ENCODE data around the gene SAMD1.

The SAMD1 gene

GRCh38 chr19:14091081-14091812 lies 696 bp upstream of the SAMD1 start:
- Histone ChIP-seq H3K4me3 (ENCODE audit: low read length) (peak overlapping the region; percentile 86), H3K9me3 (ENCODE audit: insufficient read depth, low read length) (peaks cover 7% of the 10 kb centered on the region; the same call in 1 of the 2 replicates), H3K27ac (ENCODE audit: low read length) (peak overlapping the region; percentile 76), H3K27me3 (ENCODE audit: low read depth, low read length) (no peaks in the 10 kb centered on the region), H2AFZ (ENCODE audit: low read depth, low read length) (no peak overlapping the region), H3K4me1 (ENCODE audit: low read length) (peaks cover 12% of the 10 kb centered on the region), H3K36me3 (replicated peaks; ENCODE audit: low read depth, low read length) (peaks cover 23% of the 10 kb centered on the region), H3K4me2 (ENCODE audit: low read length) (peak overlapping the region; percentile 92), H3K79me2 (ENCODE audit: low read length) (no peaks in the 10 kb centered on the region), H4K20me1 (ENCODE audit: insufficient read depth, low read length) (no peaks in the 10 kb centered on the region), H3K9ac (ENCODE audit: low read length) (peak overlapping the region; percentile 89)
- TF ChIP-seq, protein P1, sequence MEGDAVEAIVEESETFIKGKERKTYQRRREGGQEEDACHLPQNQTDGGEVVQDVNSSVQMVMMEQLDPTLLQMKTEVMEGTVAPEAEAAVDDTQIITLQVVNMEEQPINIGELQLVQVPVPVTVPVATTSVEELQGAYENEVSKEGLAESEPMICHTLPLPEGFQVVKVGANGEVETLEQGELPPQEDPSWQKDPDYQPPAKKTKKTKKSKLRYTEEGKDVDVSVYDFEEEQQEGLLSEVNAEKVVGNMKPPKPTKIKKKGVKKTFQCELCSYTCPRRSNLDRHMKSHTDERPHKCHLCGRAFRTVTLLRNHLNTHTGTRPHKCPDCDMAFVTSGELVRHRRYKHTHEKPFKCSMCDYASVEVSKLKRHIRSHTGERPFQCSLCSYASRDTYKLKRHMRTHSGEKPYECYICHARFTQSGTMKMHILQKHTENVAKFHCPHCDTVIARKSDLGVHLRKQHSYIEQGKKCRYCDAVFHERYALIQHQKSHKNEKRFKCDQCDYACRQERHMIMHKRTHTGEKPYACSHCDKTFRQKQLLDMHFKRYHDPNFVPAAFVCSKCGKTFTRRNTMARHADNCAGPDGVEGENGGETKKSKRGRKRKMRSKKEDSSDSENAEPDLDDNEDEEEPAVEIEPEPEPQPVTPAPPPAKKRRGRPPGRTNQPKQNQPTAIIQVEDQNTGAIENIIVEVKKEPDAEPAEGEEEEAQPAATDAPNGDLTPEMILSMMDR (IDR thresholded peaks at IDR 0.05; ENCODE audit: low read depth, low read length), result peak; percentile 69
- TF ChIP-seq EZH2phosphoT487 (IDR thresholded peaks at IDR 0.05; ENCODE audit: low read depth), result no peak

GRCh38 chr19:14089662-14090508 lies 666 bp downstream of the SAMD1 start:
- peak overlapping the region; percentile 86 for H3K4me2 ChIP-seq (ENCODE audit: low read length)
- peak overlapping the region; percentile 88 for H3K4me3 ChIP-seq (ENCODE audit: low read length)
- H3K27ac ChIP-seq (ENCODE audit: low read length), result peak overlapping the region; percentile 54; the same call in 1 of the 2 replicates
- peaks cover 7% of the 10 kb centered on the region; the same call in 1 of the 2 replicates for H3K9me3 ChIP-seq (ENCODE audit: insufficient read depth, low read length)
- peak overlapping the region; percentile 36; the same call in 1 of the 2 replicates for H2AFZ ChIP-seq (ENCODE audit: low read depth, low read length)
- no peaks in the 10 kb centered on the region for H3K79me2 ChIP-seq (ENCODE audit: low read length)
- TF ChIP-seq, protein P1 (IDR thresholded peaks at IDR 0.05; ENCODE audit: low read depth, low read length), result no peak
- TF ChIP-seq EZH2phosphoT487 (IDR thresholded peaks at IDR 0.05; ENCODE audit: low read depth), result no peak
- no peaks in the 10 kb centered on the region for H4K20me1 ChIP-seq (ENCODE audit: insufficient read depth, low read length)
- peaks cover 23% of the 10 kb centered on the region for H3K36me3 ChIP-seq (replicated peaks; ENCODE audit: low read depth, low read length)
- H3K27me3 ChIP-seq (ENCODE audit: low read depth, low read length), result no peaks in the 10 kb centered on the region
- peak overlapping the region; percentile 76 for H3K9ac ChIP-seq (ENCODE audit: low read length)
- peaks cover 12% of the 10 kb centered on the region for H3K4me1 ChIP-seq (ENCODE audit: low read length)

DNA sequence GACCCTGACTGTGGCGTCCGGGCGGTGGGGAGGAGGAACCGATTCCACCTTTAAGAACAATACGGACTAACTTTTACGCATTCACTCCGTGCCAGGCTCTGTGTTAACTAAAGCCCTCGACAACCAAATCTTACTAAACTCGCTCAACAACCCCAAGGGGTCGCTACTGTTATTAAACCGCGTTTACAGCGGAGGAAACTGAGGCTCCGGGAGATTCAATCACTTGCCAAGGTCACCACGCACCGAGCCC lies 1.2 kb downstream of the SAMD1 start:
- Histone ChIP-seq H3K36me3 (replicated peaks; ENCODE audit: low read depth, low read length) (peaks cover 23% of the 10 kb centered on the region), H3K27ac (ENCODE audit: low read length) (no peak overlapping the region), H2AFZ (ENCODE audit: low read depth, low read length) (peak overlapping the region; percentile 36; the same call in 1 of the 2 replicates), H3K27me3 (ENCODE audit: low read depth, low read length) (no peaks in the 10 kb centered on the region), H3K9ac (ENCODE audit: low read length) (peak overlapping the region; percentile 53), H4K20me1 (ENCODE audit: insufficient read depth, low read length) (no peaks in the 10 kb centered on the region), H3K4me2 (ENCODE audit: low read length) (peak overlapping the region; percentile 86), H3K79me2 (ENCODE audit: low read length) (no peaks in the 10 kb centered on the region), H3K4me3 (ENCODE audit: low read length) (peak overlapping the region; percentile 88), H3K4me1 (ENCODE audit: low read length) (peaks cover 12% of the 10 kb centered on the region), H3K9me3 (ENCODE audit: insufficient read depth, low read length) (peaks cover 7% of the 10 kb centered on the region; the same call in 1 of the 2 replicates)
- TF ChIP-seq, protein P1 (IDR thresholded peaks at IDR 0.05; ENCODE audit: low read depth, low read length), result peak; percentile 32; the same call in 1 of the 2 replicates
- no peak for TF ChIP-seq EZH2phosphoT487 (IDR thresholded peaks at IDR 0.05; ENCODE audit: low read depth)
